ENCODE data around the gene BMPR1B.

DNA sequence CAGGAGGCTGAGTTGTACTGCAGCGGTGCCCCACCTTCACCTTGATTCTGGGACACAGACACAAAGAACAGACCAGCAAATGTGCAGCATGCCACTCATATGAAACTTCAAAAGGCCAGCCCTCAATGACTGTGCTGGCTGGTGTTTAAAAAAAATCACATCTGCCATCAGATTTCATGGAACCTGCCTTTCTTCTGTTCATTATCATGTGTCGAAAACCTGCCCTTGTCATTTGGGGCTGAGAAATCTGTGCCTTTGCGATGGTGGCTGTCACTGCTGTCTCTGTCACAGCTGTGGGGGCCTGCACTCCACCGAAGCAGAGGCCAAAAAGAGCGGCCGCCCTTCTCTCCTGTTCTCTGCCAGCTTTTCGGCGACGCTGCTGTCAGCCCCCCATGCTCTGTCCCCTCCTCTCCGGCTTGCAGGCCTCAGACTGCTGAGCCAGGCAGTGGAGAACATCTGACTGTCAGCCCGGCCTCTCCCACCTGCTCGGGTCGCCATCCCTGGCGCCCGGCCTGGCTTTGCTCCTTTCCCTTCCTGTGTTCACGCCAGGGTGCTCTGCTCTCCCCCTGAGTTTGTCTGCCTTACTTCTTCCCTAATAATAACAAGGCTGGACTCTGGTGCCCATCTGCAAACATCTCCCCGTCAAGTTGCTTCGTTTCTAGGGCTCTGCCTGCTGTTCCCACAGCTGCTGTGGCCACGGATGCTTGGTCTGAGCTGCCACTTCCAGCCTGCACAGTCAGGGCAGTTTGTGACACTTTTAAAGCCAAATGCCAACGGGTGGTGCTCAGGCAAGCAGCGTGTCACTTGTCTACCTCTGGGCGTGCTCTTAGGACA is 435.9 kb downstream of the BMPR1B start:
- TF ChIP-seq, protein P1, sequence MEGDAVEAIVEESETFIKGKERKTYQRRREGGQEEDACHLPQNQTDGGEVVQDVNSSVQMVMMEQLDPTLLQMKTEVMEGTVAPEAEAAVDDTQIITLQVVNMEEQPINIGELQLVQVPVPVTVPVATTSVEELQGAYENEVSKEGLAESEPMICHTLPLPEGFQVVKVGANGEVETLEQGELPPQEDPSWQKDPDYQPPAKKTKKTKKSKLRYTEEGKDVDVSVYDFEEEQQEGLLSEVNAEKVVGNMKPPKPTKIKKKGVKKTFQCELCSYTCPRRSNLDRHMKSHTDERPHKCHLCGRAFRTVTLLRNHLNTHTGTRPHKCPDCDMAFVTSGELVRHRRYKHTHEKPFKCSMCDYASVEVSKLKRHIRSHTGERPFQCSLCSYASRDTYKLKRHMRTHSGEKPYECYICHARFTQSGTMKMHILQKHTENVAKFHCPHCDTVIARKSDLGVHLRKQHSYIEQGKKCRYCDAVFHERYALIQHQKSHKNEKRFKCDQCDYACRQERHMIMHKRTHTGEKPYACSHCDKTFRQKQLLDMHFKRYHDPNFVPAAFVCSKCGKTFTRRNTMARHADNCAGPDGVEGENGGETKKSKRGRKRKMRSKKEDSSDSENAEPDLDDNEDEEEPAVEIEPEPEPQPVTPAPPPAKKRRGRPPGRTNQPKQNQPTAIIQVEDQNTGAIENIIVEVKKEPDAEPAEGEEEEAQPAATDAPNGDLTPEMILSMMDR (conservative IDR thresholded peaks at IDR 0.05; ENCODE audit: low read depth, low read length): no peak
- TF ChIP-seq EZH2 (IDR thresholded peaks at IDR 0.05; ENCODE audit: low read length, unreplicated experiment): no peak
- TF ChIP-seq EZH2phosphoT487 (IDR thresholded peaks at IDR 0.05; ENCODE audit: borderline replicate concordance, low read length): no peak

Measured in PC-3 (cell line).